ENCODE results near the gene GNAT1.

DNA sequence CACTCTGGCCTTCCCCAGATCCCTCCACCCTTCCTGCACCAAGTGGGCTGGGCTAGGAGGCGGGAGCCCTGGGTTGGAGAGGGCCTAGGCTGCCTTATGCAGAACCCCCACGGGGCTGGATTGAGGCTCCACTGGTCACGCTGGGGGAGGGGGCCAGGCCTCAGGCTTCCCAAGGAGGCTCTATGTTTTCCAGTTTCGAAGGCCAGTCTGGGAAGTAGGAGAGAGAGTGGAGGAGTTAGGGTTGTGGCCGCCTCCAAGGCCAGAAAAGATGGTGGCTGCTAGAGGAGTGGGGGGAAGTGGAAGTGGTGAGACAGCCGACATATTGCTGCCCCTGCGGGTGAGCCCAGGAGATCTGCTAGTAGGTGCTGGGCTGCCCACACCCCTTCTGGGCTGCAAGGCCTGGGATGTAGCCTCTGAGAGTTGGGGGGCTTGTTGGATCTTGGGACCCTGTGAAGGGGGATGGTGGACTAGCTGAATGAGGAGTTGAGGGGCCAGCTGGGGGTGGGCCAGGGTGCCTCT, 45.8 kb downstream of the GNAT1 start:
- TF ChIP-seq, protein P1, sequence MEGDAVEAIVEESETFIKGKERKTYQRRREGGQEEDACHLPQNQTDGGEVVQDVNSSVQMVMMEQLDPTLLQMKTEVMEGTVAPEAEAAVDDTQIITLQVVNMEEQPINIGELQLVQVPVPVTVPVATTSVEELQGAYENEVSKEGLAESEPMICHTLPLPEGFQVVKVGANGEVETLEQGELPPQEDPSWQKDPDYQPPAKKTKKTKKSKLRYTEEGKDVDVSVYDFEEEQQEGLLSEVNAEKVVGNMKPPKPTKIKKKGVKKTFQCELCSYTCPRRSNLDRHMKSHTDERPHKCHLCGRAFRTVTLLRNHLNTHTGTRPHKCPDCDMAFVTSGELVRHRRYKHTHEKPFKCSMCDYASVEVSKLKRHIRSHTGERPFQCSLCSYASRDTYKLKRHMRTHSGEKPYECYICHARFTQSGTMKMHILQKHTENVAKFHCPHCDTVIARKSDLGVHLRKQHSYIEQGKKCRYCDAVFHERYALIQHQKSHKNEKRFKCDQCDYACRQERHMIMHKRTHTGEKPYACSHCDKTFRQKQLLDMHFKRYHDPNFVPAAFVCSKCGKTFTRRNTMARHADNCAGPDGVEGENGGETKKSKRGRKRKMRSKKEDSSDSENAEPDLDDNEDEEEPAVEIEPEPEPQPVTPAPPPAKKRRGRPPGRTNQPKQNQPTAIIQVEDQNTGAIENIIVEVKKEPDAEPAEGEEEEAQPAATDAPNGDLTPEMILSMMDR (IDR thresholded peaks at IDR 0.05; ENCODE audit: poor library complexity, severe bottlenecking): no peak
- TF ChIP-seq EZH2 (IDR thresholded peaks at IDR 0.05; ENCODE audit: borderline replicate concordance, insufficient read depth, low read length, poor library complexity, severe bottlenecking) (no peak), EP300 (conservative IDR thresholded peaks at IDR 0.05; ENCODE audit: poor library complexity, severe bottlenecking) (no peak), POLR2AphosphoS5 (IDR thresholded peaks at IDR 0.05) (no peak), SMC3 (conservative IDR thresholded peaks at IDR 0.05; ENCODE audit: poor library complexity) (no peak)
- TF ChIP-seq, protein P2, sequence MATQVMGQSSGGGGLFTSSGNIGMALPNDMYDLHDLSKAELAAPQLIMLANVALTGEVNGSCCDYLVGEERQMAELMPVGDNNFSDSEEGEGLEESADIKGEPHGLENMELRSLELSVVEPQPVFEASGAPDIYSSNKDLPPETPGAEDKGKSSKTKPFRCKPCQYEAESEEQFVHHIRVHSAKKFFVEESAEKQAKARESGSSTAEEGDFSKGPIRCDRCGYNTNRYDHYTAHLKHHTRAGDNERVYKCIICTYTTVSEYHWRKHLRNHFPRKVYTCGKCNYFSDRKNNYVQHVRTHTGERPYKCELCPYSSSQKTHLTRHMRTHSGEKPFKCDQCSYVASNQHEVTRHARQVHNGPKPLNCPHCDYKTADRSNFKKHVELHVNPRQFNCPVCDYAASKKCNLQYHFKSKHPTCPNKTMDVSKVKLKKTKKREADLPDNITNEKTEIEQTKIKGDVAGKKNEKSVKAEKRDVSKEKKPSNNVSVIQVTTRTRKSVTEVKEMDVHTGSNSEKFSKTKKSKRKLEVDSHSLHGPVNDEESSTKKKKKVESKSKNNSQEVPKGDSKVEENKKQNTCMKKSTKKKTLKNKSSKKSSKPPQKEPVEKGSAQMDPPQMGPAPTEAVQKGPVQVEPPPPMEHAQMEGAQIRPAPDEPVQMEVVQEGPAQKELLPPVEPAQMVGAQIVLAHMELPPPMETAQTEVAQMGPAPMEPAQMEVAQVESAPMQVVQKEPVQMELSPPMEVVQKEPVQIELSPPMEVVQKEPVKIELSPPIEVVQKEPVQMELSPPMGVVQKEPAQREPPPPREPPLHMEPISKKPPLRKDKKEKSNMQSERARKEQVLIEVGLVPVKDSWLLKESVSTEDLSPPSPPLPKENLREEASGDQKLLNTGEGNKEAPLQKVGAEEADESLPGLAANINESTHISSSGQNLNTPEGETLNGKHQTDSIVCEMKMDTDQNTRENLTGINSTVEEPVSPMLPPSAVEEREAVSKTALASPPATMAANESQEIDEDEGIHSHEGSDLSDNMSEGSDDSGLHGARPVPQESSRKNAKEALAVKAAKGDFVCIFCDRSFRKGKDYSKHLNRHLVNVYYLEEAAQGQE (IDR thresholded peaks at IDR 0.05; ENCODE audit: borderline replicate concordance): no peak
